Gastrocnemius medialis (tissue), 4 donors: ENCODE measurements around the gene CAMTA2.

Source experiments
- POLR2A ChIP-seq, 2 donors: fragments of 450-650 bp; IDR thresholded peaks; one replicate each; pipeline ENCODE4 v1.6.1; 2017; ENCODE audit warnings: antibody characterized with exemption in 2 of 2, mild to moderate bottlenecking in 2 of 2, moderate library complexity in 2 of 2
- TF ChIP-seq, protein P1 (sequence below), 5 experiments: fragments of 450-650 bp in 3 of 5; fragments of 200-600 bp in 2 of 5; sonication (generic) in 2 of 5; IDR thresholded peaks in 4 of 5; conservative IDR thresholded peaks in 1 of 5; 1 replicate in 4 of 5; 2 replicates in 1 of 5; pipeline ENCODE4 v1.5.1; 2016 to 2019; ENCODE audit warnings: antibody characterized with exemption in 5 of 5, mild to moderate bottlenecking in 3 of 5, moderate library complexity in 3 of 5

- TF ChIP-seq POLR2A (IDR thresholded peaks at IDR 0.05) = no peak
- TF ChIP-seq, protein P1, sequence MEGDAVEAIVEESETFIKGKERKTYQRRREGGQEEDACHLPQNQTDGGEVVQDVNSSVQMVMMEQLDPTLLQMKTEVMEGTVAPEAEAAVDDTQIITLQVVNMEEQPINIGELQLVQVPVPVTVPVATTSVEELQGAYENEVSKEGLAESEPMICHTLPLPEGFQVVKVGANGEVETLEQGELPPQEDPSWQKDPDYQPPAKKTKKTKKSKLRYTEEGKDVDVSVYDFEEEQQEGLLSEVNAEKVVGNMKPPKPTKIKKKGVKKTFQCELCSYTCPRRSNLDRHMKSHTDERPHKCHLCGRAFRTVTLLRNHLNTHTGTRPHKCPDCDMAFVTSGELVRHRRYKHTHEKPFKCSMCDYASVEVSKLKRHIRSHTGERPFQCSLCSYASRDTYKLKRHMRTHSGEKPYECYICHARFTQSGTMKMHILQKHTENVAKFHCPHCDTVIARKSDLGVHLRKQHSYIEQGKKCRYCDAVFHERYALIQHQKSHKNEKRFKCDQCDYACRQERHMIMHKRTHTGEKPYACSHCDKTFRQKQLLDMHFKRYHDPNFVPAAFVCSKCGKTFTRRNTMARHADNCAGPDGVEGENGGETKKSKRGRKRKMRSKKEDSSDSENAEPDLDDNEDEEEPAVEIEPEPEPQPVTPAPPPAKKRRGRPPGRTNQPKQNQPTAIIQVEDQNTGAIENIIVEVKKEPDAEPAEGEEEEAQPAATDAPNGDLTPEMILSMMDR (IDR thresholded peaks at IDR 0.05 in 4 of 5, conservative IDR thresholded peaks at IDR 0.05 in 1 of 5) = no peak
These were observed 22.0 kb downstream of the CAMTA2 start for GRCh38 chr17:4965311-4965986.
